Measurements from ENCODE around the gene C20orf144.
A peak's percentile ranks its signal among the peaks of the same experiment; 100 is the strongest.

Gene C20orf144

DNA sequence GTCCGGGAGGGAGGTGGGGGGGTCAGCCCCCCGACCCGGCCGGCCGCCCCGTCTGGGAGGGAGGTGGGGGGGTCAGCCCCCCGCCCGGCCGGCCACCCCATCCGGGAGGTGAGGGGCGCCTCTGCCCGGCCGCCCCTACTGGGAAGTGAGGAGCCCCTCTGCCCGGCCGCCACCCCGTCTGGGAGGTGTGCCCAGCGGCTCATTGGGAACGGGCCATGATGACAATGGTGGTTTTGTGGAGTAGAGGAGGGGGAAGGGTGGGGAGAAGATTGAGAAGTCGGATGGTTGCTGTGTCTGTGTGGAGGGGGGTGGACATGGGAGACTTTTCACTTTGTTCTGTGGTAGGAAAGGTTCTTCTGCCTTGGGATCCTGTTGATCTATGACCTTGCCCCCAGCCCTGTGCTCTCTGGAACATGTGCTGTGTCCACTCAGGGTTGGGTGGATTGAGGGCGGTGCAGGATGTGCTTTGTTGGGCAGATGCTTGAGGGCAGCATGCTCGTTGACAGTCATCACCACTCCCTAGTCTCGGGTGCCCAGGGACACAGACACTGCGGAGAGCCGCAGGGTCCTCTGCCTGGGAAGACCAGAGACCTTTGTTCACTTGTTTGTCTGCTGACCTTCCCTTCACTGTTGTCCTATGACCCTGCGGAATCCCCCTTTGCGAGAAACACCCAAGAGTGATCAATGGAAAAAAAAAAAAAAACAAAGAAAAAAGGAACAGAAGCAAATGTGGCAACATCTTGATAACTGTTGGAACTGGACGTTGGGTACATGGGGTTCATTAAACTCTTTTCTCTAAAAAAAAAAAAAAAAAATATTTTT, 39.7 kb downstream of the C20orf144 start:
- Histone ChIP-seq H3K9me3 (replicated peaks in 1 of 11) (peaks cover 27 to 43% (median 37%) of the 10 kb centered on the region in 11 experiments), H3K27ac (no peak overlapping the region), H3K36me3 (no peaks in the 10 kb centered on the region), H3K27me3 (no peaks in the 10 kb centered on the region), H3K4me1 (peaks cover 0 to 21% (median 11%) of the 10 kb centered on the region in 10 experiments; a peak in 14 of 20 replicates), H3K9ac (no peak overlapping the region), H3K4me3 (no peak overlapping the region), H3K4me2 (0 out of 22 replicates have a peak overlapping the region, but pooled peaks of 1 of the 11 experiments have one; percentile 58), H4K20me1 (no peaks in the 10 kb centered on the region)
- no peak for TF ChIP-seq Cebpa-rat (IDR thresholded peaks at IDR 0.05)

GRCh38 chr20:33702861-33703260, 40.7 kb downstream of the C20orf144 start:
- H3K27ac ChIP-seq = no peak overlapping the region
- no peaks in the 10 kb centered on the region for H4K20me1 ChIP-seq
- H3K9ac ChIP-seq = 0 out of 22 replicates have a peak overlapping the region, but pooled peaks of 1 of the 11 experiments have one; percentile 24
- H3K4me3 ChIP-seq = no peak overlapping the region
- H3K4me1 ChIP-seq = peaks cover 0 to 16% (median 9%) of the 10 kb centered on the region in 10 experiments; a peak in 13 of 20 replicates
- H3K36me3 ChIP-seq = no peaks in the 10 kb centered on the region
- H3K4me2 ChIP-seq = peak overlapping the region in 8 of 11 experiments; percentile 19 to 66 (median 44); a peak in 13 of 22 replicates
- no peak for TF ChIP-seq Cebpa-rat (IDR thresholded peaks at IDR 0.05)
- no peaks in the 10 kb centered on the region for H3K27me3 ChIP-seq
- H3K9me3 ChIP-seq (replicated peaks in 1 of 11) = peaks cover 27 to 40% (median 32%) of the 10 kb centered on the region in 11 experiments

GRCh38 chr20:33703498-33704137, 41.5 kb downstream of the C20orf144 start:
- peak overlapping the region in 7 of 11 experiments; percentile 19 to 66 (median 38); a peak in 9 of 22 replicates for H3K4me2 ChIP-seq

DNA sequence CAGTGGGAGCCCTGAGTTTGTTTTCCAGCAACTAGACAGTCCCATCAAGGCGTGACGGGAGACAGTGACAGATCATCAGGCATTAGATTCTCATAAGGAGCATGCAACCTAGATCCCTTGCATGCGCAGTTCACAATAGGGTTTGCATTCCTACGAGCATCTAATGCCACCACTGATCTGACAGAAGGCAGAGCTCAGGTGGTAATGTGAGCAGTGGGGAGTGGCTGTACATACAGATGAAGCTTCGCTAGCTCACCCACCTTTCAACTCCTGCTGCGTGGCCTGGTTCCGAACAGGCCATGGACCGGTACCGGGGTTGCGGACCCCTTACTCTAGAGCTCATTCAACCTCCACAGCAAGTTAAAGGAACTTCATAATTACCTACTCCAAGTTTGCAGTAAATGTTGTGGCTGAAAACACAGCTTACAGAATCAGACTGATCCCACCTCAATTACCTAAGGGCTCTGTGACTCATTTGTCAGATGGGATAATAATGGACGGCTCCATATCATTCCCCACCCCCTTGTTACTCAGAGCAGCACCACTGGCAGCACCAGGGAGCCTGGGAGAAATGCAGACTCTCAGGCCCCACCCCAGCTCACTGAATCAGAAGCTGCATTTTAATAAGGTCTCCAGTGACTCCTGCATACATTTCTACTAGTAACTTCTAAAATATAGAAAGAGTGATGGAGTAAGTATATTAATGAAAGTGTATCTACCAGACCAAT, 42.2 kb downstream of the C20orf144 start:
- TF ChIP-seq Cebpa-rat (IDR thresholded peaks at IDR 0.05) = no peak
- H3K27me3 ChIP-seq = no peaks in the 10 kb centered on the region
- no peaks in the 10 kb centered on the region for H4K20me1 ChIP-seq
- peaks cover 0 to 16% (median 9%) of the 10 kb centered on the region in 10 experiments; a peak in 13 of 20 replicates for H3K4me1 ChIP-seq
- H3K9me3 ChIP-seq (replicated peaks in 1 of 11) = peaks cover 15 to 25% (median 19%) of the 10 kb centered on the region in 11 experiments; a peak in 21 of 22 replicates
- H3K9ac ChIP-seq = no peak overlapping the region
- H3K27ac ChIP-seq = no peak overlapping the region
- no peaks in the 10 kb centered on the region for H3K36me3 ChIP-seq
- H3K4me2 ChIP-seq = no peak overlapping the region
- H3K4me3 ChIP-seq = no peak overlapping the region

More at GRCh38 chr20:33703498-33704137, 41.5 kb downstream of the C20orf144 start:
- H4K20me1 ChIP-seq = no peaks in the 10 kb centered on the region
- peaks cover 0 to 16% (median 9%) of the 10 kb centered on the region in 10 experiments; a peak in 13 of 20 replicates for H3K4me1 ChIP-seq
- no peak overlapping the region for H3K27ac ChIP-seq
- H3K9ac ChIP-seq = no peak overlapping the region
- no peaks in the 10 kb centered on the region for H3K36me3 ChIP-seq
- H3K4me3 ChIP-seq = no peak overlapping the region
- H3K9me3 ChIP-seq (replicated peaks in 1 of 11) = peaks cover 19 to 32% (median 25%) of the 10 kb centered on the region in 11 experiments; a peak in 21 of 22 replicates
- H3K27me3 ChIP-seq = no peaks in the 10 kb centered on the region
- no peak for TF ChIP-seq Cebpa-rat (IDR thresholded peaks at IDR 0.05)

GRCh38 chr20:33707668-33708067, 45.5 kb downstream of the C20orf144 start:
- Histone ChIP-seq H3K27ac (no peak overlapping the region), H3K4me1 (peaks cover 0 to 11% (median 8%) of the 10 kb centered on the region in 10 experiments; a peak in 13 of 20 replicates), H4K20me1 (no peaks in the 10 kb centered on the region), H3K27me3 (no peaks in the 10 kb centered on the region), H3K9ac (no peak overlapping the region), H3K4me3 (no peak overlapping the region), H3K36me3 (no peaks in the 10 kb centered on the region), H3K4me2 (no peak overlapping the region), H3K9me3 (replicated peaks in 1 of 11) (no peaks in the 10 kb centered on the region)
- TF ChIP-seq Cebpa-rat (IDR thresholded peaks at IDR 0.05) = no peak

- Histone ChIP-seq H3K4me1 (no peaks in the 10 kb centered on the region; a peak in 1 of 20 replicates), H3K27ac (no peak overlapping the region), H3K36me3 (no peaks in the 10 kb centered on the region), H4K20me1 (no peaks in the 10 kb centered on the region), H3K9me3 (replicated peaks in 1 of 11) (no peaks in the 10 kb centered on the region), H3K27me3 (no peaks in the 10 kb centered on the region), H3K4me3 (no peak overlapping the region), H3K9ac (no peak overlapping the region), H3K4me2 (no peak overlapping the region)
- TF ChIP-seq Cebpa-rat (IDR thresholded peaks at IDR 0.05) = no peak
Observed at GRCh38 chr20:33709398-33709797, 47.3 kb downstream of the C20orf144 start.

- no peak overlapping the region for H3K4me2 ChIP-seq
Observed at GRCh38 chr20:33709905-33710541, 47.9 kb downstream of the C20orf144 start.

GRCh38 chr20:33710681-33711445, 48.7 kb downstream of the C20orf144 start:
- no peak overlapping the region for H3K4me2 ChIP-seq
- H3K36me3 ChIP-seq = no peaks in the 10 kb centered on the region
- no peak overlapping the region for H3K9ac ChIP-seq
- H3K27ac ChIP-seq = no peak overlapping the region
- no peaks in the 10 kb centered on the region for H3K9me3 ChIP-seq (replicated peaks in 1 of 11)
- no peak for TF ChIP-seq Cebpa-rat (IDR thresholded peaks at IDR 0.05)
- H3K4me3 ChIP-seq = no peak overlapping the region
- no peaks in the 10 kb centered on the region; a peak in 1 of 20 replicates for H3K4me1 ChIP-seq
- H3K27me3 ChIP-seq = no peaks in the 10 kb centered on the region
- H4K20me1 ChIP-seq = no peaks in the 10 kb centered on the region

More at GRCh38 chr20:33709905-33710541, 47.9 kb downstream of the C20orf144 start:
- no peaks in the 10 kb centered on the region for H3K27me3 ChIP-seq
- H3K9ac ChIP-seq = no peak overlapping the region
- no peak overlapping the region for H3K4me3 ChIP-seq
- H3K27ac ChIP-seq = no peak overlapping the region
- no peaks in the 10 kb centered on the region; a peak in 1 of 20 replicates for H3K4me1 ChIP-seq
- H4K20me1 ChIP-seq = no peaks in the 10 kb centered on the region
- no peak for TF ChIP-seq Cebpa-rat (IDR thresholded peaks at IDR 0.05)
- no peaks in the 10 kb centered on the region for H3K9me3 ChIP-seq (replicated peaks in 1 of 11)
- H3K36me3 ChIP-seq = no peaks in the 10 kb centered on the region

Data from BLaER1 treated with 17β-estradiol and CSF1 and Interleukin-3, amounts not matched to agents 10 nM and 100 nM (cell line).